Putamen (tissue), 1 donor: Measurements from ENCODE around the gene GAS2L2.
"Not testable (repeated sequence)": the region's sequence is repeated elsewhere in the genome, so short reads cannot be mapped to it uniquely, and the experiment has no call there.

ENCODE experiments used
- DNase-seq: peaks from one replicate; pipeline ENCODE4 v3.0.0-alpha.2; 2016; ENCODE audit warnings: low spot score

GAS2L2 gene

DNA sequence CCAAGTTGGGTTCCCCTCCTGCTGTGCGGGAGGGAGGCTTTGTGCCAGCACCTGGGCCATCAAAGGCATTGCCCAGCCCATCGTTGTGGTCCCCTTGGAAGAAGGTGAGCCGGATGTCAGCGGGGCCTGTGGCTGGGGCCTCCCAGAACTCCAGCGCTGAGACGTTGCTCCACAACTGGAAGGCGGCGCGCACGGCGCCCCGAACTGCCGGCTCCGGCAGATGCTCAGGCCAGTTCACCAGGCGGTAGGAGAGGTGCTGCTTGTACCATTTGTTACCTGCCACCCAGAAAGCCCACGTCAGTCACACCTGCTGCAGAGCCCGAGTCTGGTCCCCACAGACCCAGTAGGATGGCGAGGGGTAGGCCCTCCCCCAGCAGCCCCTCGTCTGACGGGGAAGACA, 20.1 kb upstream of the GAS2L2 start:
- no peak for DNase-seq

GRCh38 chr17:35769895-35770486, 17.0 kb upstream of the GAS2L2 start:
- DNase-seq = no peak

- no peak for DNase-seq
Observed at GRCh38 chr17:35768797-35769196, 15.8 kb upstream of the GAS2L2 start.

DNA sequence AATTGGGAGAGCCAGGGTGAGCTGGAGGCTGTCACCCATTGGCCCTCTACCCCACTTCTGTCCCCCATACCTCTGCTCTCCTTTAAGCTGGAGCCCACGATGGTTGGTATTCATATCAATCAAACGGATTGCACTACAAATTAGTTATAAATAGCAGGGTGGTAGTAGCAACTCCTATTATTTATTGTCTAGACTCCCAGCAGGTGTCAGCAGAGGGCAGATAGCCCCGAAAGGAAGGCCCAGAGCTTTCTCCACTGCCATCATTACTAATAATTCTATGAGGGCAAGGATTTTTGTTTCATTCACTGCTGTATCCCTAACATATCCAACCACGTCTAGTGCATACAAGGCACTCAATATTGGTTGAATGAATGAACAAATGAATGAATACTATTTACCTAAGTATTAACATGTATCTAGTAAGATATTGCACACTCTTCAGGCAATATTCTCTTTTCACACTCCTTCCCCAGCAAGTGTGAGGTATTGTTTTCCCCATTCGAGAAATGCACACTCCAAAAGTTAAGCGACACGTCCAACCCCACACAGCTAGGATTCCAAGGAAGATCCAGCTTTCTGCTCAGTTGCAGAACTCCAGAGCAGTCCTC, 14.0 kb upstream of the GAS2L2 start:
- peak; percentile 25 for DNase-seq

- no peak for DNase-seq
Observed at GRCh38 chr17:35766489-35766877, 13.4 kb upstream of the GAS2L2 start.

- DNase-seq = no peak
Observed at GRCh38 chr17:35765756-35766488, 12.9 kb upstream of the GAS2L2 start.

GRCh38 chr17:35765086-35765710, 12.2 kb upstream of the GAS2L2 start:
- no peak for DNase-seq

GRCh38 chr17:35764123-35764991, 11.3 kb upstream of the GAS2L2 start:
- peak; percentile 77 for DNase-seq

- no peak for DNase-seq
Observed at GRCh38 chr17:35763767-35764122, 10.7 kb upstream of the GAS2L2 start.

GRCh38 chr17:35761601-35762000, 8.6 kb upstream of the GAS2L2 start:
- no peak for DNase-seq

- no peak for DNase-seq
Observed at GRCh38 chr17:35760587-35760986, 7.5 kb upstream of the GAS2L2 start, which contains the start of gene C17orf50. Gene C17orf50 (plus strand): TSS chr17:35760887. CDS start chr17:35760942, 55 bp downstream.

DNA sequence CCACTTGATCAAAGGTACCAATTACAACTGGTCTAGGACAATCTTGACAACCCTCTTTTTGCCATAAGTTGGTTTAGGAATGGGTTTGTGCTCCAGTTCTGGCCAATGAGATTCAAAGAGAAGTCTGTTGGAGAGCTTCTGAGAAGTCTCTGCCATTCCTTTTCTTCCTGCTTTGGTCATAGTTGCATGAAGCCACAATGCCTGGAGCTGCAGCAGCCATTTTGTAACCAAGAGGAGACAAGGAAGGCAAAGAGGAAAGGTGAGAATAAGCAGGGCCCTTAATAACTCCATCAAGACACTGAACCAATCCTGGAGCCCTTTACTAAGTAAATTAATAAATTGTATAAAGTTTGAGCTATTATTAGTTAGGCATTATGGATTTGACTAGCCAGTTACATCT, 4.2 kb upstream of the GAS2L2 start:
- DNase-seq = no peak

DNA sequence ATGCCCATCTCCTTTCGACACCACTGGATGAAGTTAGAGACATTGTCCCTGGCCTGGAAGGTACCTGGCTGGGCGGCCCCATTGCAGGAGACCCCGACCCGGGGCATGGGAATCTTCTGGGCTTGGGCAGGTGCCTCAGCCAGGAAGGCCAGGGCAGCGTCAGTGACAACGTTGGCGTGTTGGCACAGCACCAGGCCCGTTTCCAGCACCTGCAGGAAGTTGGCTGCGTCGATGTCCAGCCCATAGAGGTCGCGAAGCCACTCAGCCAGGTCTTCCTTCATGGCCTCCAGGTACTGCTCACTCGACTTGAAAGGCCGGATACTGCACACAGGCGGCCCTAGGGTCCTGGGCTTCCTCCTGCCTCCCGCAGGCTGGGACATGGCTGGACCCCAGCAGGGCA, 568 bp downstream of the GAS2L2 start:
- no peak for DNase-seq

DNA sequence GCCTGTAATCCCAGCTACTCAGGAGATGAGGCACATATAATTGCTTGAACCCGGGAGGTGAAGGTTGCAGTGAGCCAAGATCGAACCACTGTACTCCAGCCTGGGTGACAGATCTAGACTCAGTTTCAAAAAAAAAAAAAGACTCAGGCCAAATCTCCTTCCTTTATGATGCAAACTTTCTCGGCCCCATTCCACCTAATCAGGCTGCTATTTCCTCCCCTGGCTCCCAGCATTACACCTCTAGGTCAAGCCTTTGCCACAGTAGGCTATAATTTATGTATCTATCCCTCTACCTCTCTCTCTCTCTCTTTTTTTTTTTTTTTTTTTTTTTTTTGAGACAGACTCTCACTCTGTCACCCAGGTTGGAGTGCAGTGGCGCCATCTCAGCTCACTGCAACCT, 1.5 kb downstream of the GAS2L2 start:
- not testable (repeated sequence) for DNase-seq

- no peak for DNase-seq
Observed at GRCh38 chr17:35750526-35751395, 2.3 kb downstream of the GAS2L2 start.

DNA sequence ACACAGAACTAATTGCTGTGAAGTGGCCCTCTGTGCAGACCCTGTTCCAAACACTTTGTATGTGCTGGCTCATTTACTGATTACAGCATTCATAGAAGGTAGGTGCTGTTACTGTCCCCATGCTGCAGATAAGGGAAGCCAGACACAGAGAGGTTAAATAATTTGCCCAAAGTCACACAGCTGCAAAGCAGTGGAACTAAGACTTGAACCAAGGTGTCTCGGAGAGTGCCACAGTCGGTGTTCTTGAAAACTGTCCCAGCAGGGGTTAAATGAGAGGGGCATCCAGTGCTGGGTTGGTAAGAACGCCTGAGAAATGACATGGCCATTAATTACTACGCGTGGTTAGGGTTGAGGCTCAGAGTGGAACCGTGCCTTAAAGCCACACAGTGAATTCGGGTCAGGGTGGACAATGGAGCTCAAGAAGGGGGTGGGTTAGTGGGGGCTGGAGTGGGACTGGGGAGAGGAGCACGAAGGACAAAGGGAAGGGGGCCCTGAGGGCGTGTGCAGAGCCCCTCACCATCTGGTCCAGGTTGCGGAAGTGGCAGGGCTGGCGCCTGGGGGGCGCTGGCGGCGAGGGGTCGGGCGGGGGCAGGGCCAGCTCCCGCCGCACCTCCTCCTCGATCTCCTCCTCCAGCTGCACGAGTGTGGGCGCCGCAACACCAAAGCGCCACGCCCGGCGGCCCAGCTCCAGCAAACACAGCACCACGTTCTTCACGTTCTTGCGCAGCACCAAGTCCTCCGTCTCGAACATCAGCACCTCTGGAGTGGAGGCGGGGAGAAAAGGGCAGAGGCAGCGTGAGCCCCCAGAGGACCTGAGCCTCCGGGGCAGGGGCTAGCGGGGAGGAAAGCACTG, 3.3 kb downstream of the GAS2L2 start:
- DNase-seq = no peak

GRCh38 chr17:35748979-35749378, 4.1 kb downstream of the GAS2L2 start:
- DNase-seq = no peak

GRCh38 chr17:35748341-35748841, 4.6 kb downstream of the GAS2L2 start:
- no peak for DNase-seq

DNA sequence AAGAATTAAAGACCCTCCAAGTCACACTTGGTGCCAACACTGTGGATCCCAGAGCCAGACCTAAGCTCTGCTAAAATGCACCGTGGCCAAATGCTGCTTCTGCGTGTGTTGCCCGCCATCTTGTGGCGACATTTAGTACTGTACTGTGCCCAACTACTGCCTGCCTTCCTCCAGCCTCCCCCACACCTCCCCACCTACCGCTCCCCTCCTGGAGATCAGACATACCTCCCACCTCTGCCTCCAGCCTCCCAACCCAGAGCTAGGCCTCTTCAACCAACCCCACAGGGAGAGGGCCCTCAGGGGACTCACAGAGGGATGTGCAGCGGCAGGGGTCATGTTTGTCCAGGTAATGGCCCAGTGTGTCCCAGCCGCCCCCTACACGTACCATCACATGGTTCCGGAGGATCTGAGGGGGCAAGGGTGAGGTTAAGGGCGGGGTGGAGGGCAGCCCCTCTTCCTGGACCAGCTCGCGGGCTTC, 5.5 kb downstream of the GAS2L2 start:
- DNase-seq = peak; percentile 65
